IMR-90 (cell line): Measurements from ENCODE around the gene GATA3. TPM values are rescaled to one million over a fixed set of nuclear protein-coding genes. Genes with fewer than 3 reads are reported as not detected.

Experiments
- ATAC-seq: fragments of 200-7000 bp; cut with Tn5 transposase; 2 replicates; pipeline ENCODE4 v1.9.1; 2020; ENCODE audit warnings: low read depth, mild to moderate bottlenecking, moderate library complexity
- BruUV-seq: library from RNA; stranded (reverse); fragments of 400-500 nt; replicated peaks from 2 replicates; lab custom pipeline; 2021; lab: Mats Ljungman, UMichigan
- CTCF ChIA-PET: fragments of 300-600 bp; formaldehyde crosslinking; extraction: SDS; loops from one replicate; lab custom pipeline; 2021; ENCODE audit warnings: antibody characterized with exemption; lab: Yijun Ruan, JAX
- POLR2A ChIA-PET: fragments of 300-600 bp; sonication (Branson Sonifier 250); formaldehyde crosslinking; loops from one replicate; lab custom pipeline; 2022; ENCODE audit warnings: antibody characterized with exemption; ENCODE audit not compliant: unreplicated experiment; lab: Charles Lee
- DNase-seq: peaks from one replicate; pipeline ENCODE4 v3.0.0; 2013
- H2AFZ ChIP-seq: replicated peaks from 2 replicates; pipeline ENCODE3; 2013; ENCODE audit warnings: low read length, mild to moderate bottlenecking; ENCODE audit not compliant: poor library complexity
- H2AK5ac ChIP-seq: 2 replicates; pipeline ENCODE4 v1.6.1; 2013; ENCODE audit warnings: low read depth, low read length, inconsistent platforms
- H2AK9ac ChIP-seq: replicated peaks from 2 replicates; pipeline ENCODE3; 2013; ENCODE audit warnings: mild to moderate bottlenecking, low read depth, low read length, moderate library complexity; ENCODE audit not compliant: poor library complexity
- H2BK120ac ChIP-seq: 2 replicates; pipeline ENCODE4 v1.6.1; 2013; ENCODE audit warnings: low read depth, low read length, inconsistent platforms
- H2BK15ac ChIP-seq: 3 replicates; pipeline ENCODE4 v1.6.1; 2013; ENCODE audit warnings: low read depth, low read length, inconsistent platforms
- H2BK20ac ChIP-seq: 2 replicates; pipeline ENCODE4 v1.6.1; 2013; ENCODE audit warnings: low read depth, mild to moderate bottlenecking, inconsistent platforms, low read length, moderate library complexity
- H2BK5ac ChIP-seq: 2 replicates; pipeline ENCODE4 v1.6.1; 2013; ENCODE audit warnings: mild to moderate bottlenecking, low read depth, low read length, inconsistent platforms; ENCODE audit not compliant: poor library complexity, severe bottlenecking
- H3K14ac ChIP-seq: replicated peaks from 2 replicates; pipeline ENCODE4 v1.6.1; 2013; ENCODE audit warnings: low read depth, low read length, inconsistent platforms
- H3K18ac ChIP-seq: 2 replicates; pipeline ENCODE4 v1.6.1; 2013; ENCODE audit warnings: low read depth, low read length, control low read depth
- H3K23ac ChIP-seq: 2 replicates; pipeline ENCODE4 v1.6.1; 2013; ENCODE audit warnings: low read depth, low read length, inconsistent platforms
- H3K27ac ChIP-seq: 2 replicates; pipeline ENCODE4 v1.5.1; 2013; ENCODE audit warnings: mild to moderate bottlenecking, control low read depth, low read length; ENCODE audit not compliant: insufficient read depth
- H3K27me3 ChIP-seq: 2 replicates; pipeline ENCODE4 v1.6.1; 2013; ENCODE audit warnings: low read length; ENCODE audit not compliant: control insufficient read depth, insufficient read depth
- H3K36me3 ChIP-seq: 2 replicates; pipeline ENCODE4 v1.6.1; 2013; ENCODE audit warnings: low read length, mixed read lengths; ENCODE audit not compliant: control insufficient read depth, insufficient read depth
- H3K4ac ChIP-seq: 2 replicates; pipeline ENCODE4 v1.6.1; 2013; ENCODE audit warnings: low read depth, low read length, inconsistent platforms
- H3K4me1 ChIP-seq: 2 replicates; pipeline ENCODE4 v1.6.1; 2013; ENCODE audit warnings: low read length, mixed read lengths; ENCODE audit not compliant: control insufficient read depth, insufficient read depth
- H3K4me2 ChIP-seq: 2 replicates; pipeline ENCODE4 v1.6.1; 2013; ENCODE audit warnings: low read depth, mild to moderate bottlenecking, control low read depth, low read length, moderate library complexity
- H3K4me3 ChIP-seq: 2 replicates; pipeline ENCODE4 v1.5.1; 2013; ENCODE audit warnings: low read depth, mild to moderate bottlenecking, control low read depth, low read length, moderate library complexity; ENCODE audit not compliant: insufficient read depth
- H3K56ac ChIP-seq: 2 replicates; pipeline ENCODE4 v1.6.1; 2013; ENCODE audit warnings: low read length, inconsistent platforms; ENCODE audit not compliant: insufficient read depth; ENCODE audit errors: extremely low read depth
- H3K79me1 ChIP-seq, 2 experiments: 2 replicates each; pipeline ENCODE4 v1.6.1; 2013; ENCODE audit warnings: low read length in 2 of 2, inconsistent platforms in 1 of 2, low read depth in 1 of 2
- H3K9ac ChIP-seq: 2 replicates; pipeline ENCODE4 v1.6.1; 2013; ENCODE audit warnings: low read depth, low read length, control low read depth
- H3K9me1 ChIP-seq: 2 replicates; pipeline ENCODE4 v1.6.1; 2013; ENCODE audit warnings: low read length, inconsistent platforms; ENCODE audit not compliant: insufficient read depth
- H3K9me3 ChIP-seq: 2 replicates; pipeline ENCODE4 v1.6.1; 2013; ENCODE audit warnings: low read length; ENCODE audit not compliant: control insufficient read depth, insufficient read depth
- H4K20me1 ChIP-seq: 2 replicates; pipeline ENCODE4 v1.6.1; 2013; ENCODE audit warnings: low read length, inconsistent platforms; ENCODE audit not compliant: insufficient read depth
- H4K5ac ChIP-seq: 2 replicates; pipeline ENCODE4 v1.6.1; 2013; ENCODE audit warnings: mild to moderate bottlenecking, low read depth, low read length, control low read depth
- H4K8ac ChIP-seq, 2 experiments: 2 replicates each; pipeline ENCODE4 v1.6.1; 2013; ENCODE audit warnings: low read depth in 2 of 2, low read length in 2 of 2, control low read depth in 1 of 2, inconsistent platforms in 1 of 2
- H4K91ac ChIP-seq: 2 replicates; pipeline ENCODE4 v1.6.1; 2013; ENCODE audit warnings: low read depth, low read length, inconsistent platforms; ENCODE audit not compliant: insufficient read depth
- BHLHE40 ChIP-seq: fragments of 150-350 bp; IDR thresholded peaks from 2 replicates; pipeline ENCODE4 v1.6.1; 2016; ENCODE audit warnings: mild to moderate bottlenecking, low read depth, low read length
- CEBPB ChIP-seq: IDR thresholded peaks from 2 replicates; pipeline ENCODE4 v1.6.1; 2012; ENCODE audit warnings: low read depth, low read length, improper control_type of control experiment
- FOS ChIP-seq: fragments of 150-350 bp; IDR thresholded peaks from 2 replicates; pipeline ENCODE4 v1.6.1; 2016; ENCODE audit warnings: low read depth, low read length
- MAFK ChIP-seq: IDR thresholded peaks from 2 replicates; pipeline ENCODE4 v1.6.1; 2012; ENCODE audit warnings: low read depth, low read length, improper control_type of control experiment
- MXI1 ChIP-seq: IDR thresholded peaks from 2 replicates; pipeline ENCODE4 v1.6.1; 2012; ENCODE audit warnings: low read depth, mild to moderate bottlenecking, low read length, moderate library complexity, borderline replicate concordance
- NFE2L2 ChIP-seq: fragments of 150-350 bp; IDR thresholded peaks from 2 replicates; pipeline ENCODE4 v1.6.1; 2016; ENCODE audit warnings: low read depth, mild to moderate bottlenecking, low read length
- RAD21 ChIP-seq: IDR thresholded peaks from 2 replicates; pipeline ENCODE4 v1.6.1; 2012; ENCODE audit warnings: low read length, improper control_type of control experiment
- RCOR1 ChIP-seq: IDR thresholded peaks from 2 replicates; pipeline ENCODE4 v1.6.1; 2012; ENCODE audit warnings: mild to moderate bottlenecking, low read length, improper control_type of control experiment; ENCODE audit not compliant: insufficient replicate concordance
- SMC3 ChIP-seq: fragments of 150-350 bp; IDR thresholded peaks from 2 replicates; pipeline ENCODE4 v1.6.1; 2016; ENCODE audit warnings: low read depth, mild to moderate bottlenecking, antibody characterized with exemption, low read length, moderate library complexity
- WGBS, 2 experiments: methylation state at CpG; one replicate each; pipeline versions ENCODE4 v1.1.5 to v1.1.7; 2013; ENCODE audit warnings: missing lambda C conversion rate in 2 of 2; ENCODE audit not compliant: insufficient read length in 1 of 2; ENCODE audit errors: extremely low coverage in 2 of 2; 5-methylcytosine and 5-hydroxymethylcytosine counted together
- dilution Hi-C: fragments of 300-500 bp; cut with HindIII; formaldehyde crosslinking; loops from one replicate; pipeline ENCODE4 v1.14.3; 2018; ENCODE audit warnings: low sequenced_read_pairs; ENCODE audit not compliant: unreplicated experiment
- in situ Hi-C: fragments of 300-500 bp; cut with MboI; formaldehyde crosslinking; loops from 3 replicates; pipeline ENCODE4 v1.14.3; 2019; ENCODE audit warnings: low sequenced_read_pairs, inconsistent platforms, mixed read lengths
- intact Hi-C: fragments of 100-400 bp; cut with micrococcal nuclease; formaldehyde crosslinking; loops from 2 replicates; pipeline ENCODE4 v1.10.0; 2022
- polyA plus RNA-seq, 3 experiments: library from polyadenylated mRNA; depleted of rRNA; stranded (reverse); fragments of >200 nt; gene quantifications; 2 replicates each; pipeline ENCODE4 v1.2.3, GENCODE V29; 2012; ENCODE audit warnings: low replicate concordance in 1 of 3
- total RNA-seq: library from RNA; depleted of rRNA; stranded (reverse); fragments of >200 nt; gene quantifications from 2 replicates; pipeline ENCODE4 v1.2.3, GENCODE V29; 2012
- TF ChIP-seq, protein P1 (sequence below): fragments of 150-350 bp; IDR thresholded peaks from 2 replicates; pipeline ENCODE4 v1.6.1; 2016; ENCODE audit warnings: low read depth, mild to moderate bottlenecking, low read length, moderate library complexity, borderline replicate concordance
- TF ChIP-seq, protein P2 (sequence below): fragments of 150-350 bp; IDR thresholded peaks from 2 replicates; pipeline ENCODE4 v1.6.1; 2017; ENCODE audit warnings: mild to moderate bottlenecking, antibody characterized with exemption, low read length, low read depth

Gene GATA3
- total and polyA plus RNA-seq, 2 of the 4 experiments (the other 2 are of a cell fraction): 0.21 TPM; not detected in 1

DNA sequence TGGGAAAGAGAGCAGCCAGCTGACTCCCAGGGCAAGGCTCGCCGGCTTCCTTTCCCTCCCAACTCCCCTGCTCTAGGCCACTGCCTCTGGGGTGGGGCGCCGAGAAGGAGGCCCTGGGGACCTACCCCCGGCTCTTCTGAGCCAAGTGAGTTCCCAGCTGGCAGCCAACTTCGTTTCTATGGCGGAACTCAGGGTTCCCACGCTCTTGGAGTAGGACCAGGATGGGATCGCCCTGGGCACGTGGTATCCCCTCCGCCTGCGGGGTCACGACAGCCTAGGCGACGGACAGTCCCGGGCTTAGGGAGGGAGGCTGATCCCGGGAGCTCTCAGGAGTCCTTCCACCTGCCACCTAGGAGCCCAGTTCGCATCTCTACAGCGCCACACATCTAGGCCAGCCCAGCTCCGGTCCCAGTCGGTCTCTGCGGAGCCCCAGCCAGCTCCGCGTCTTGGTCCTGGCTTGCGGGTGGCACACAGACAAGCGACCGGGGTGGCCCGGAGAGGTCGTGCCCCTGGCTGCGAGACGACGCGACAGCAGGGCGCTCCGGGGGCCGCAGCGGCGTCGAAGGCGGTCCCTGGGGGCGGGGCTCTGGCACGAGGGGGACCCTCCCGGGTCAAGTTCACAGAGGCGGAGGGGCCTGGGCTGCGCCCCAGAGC, 20.5 kb upstream of the GATA3 start:
- Histone ChIP-seq H4K91ac (no peak overlapping the region), H3K9me1 (no peaks in the 10 kb centered on the region), H3K18ac (no peak overlapping the region), H2BK5ac (no peak overlapping the region), H2BK15ac (no peak overlapping the region), H3K4me2 (no peak overlapping the region), H2BK120ac (no peak overlapping the region), H3K23ac (no peak overlapping the region), H3K27me3 (peaks cover 78% of the 10 kb centered on the region), H3K4me3 (no peak overlapping the region), H4K5ac (no peak overlapping the region), H4K8ac (no peak overlapping the region), H2AFZ (peak overlapping the region; percentile 70), H3K9me3 (peaks cover 16% of the 10 kb centered on the region), H3K36me3 (no peaks in the 10 kb centered on the region), H3K4me1 (no peaks in the 10 kb centered on the region; the same call in 1 of the 2 replicates), H3K14ac (no peak overlapping the region), H4K20me1 (no peaks in the 10 kb centered on the region; the same call in 1 of the 2 replicates), H3K4ac (no peak overlapping the region), H2AK5ac (no peak overlapping the region), H3K56ac (no peak overlapping the region), H3K9ac (no peak overlapping the region), H3K79me1 (no peaks in the 10 kb centered on the region), H2AK9ac (no peak overlapping the region), H2BK20ac (no peak overlapping the region), H3K27ac (no peak overlapping the region)
- 5% methylated on average over 8 of the region's 45 CpGs; no CpG with 5 or more reads in 1 of the 2 experiments for WGBS, 2 experiments
- in situ Hi-C loops: no loop called here
- no TSS peak for BruUV-seq
- ChIA-PET POLR2A (no interaction called here), CTCF (interaction anchor here (0.7 kb wide), 1 partner anchor 12 kb away, joined by 4 read pairs; no protein-coding TSS in a partner anchor)
- no peak for TF ChIP-seq RCOR1
- TF ChIP-seq FOS: no peak
- no peak for TF ChIP-seq SMC3
- TF ChIP-seq MAFK: no peak
- no peak for TF ChIP-seq BHLHE40
- TF ChIP-seq, protein P1, sequence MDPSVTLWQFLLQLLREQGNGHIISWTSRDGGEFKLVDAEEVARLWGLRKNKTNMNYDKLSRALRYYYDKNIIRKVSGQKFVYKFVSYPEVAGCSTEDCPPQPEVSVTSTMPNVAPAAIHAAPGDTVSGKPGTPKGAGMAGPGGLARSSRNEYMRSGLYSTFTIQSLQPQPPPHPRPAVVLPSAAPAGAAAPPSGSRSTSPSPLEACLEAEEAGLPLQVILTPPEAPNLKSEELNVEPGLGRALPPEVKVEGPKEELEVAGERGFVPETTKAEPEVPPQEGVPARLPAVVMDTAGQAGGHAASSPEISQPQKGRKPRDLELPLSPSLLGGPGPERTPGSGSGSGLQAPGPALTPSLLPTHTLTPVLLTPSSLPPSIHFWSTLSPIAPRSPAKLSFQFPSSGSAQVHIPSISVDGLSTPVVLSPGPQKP: no peak
- no peak for TF ChIP-seq CEBPB
- TF ChIP-seq RAD21: no peak
- TF ChIP-seq, protein P2, sequence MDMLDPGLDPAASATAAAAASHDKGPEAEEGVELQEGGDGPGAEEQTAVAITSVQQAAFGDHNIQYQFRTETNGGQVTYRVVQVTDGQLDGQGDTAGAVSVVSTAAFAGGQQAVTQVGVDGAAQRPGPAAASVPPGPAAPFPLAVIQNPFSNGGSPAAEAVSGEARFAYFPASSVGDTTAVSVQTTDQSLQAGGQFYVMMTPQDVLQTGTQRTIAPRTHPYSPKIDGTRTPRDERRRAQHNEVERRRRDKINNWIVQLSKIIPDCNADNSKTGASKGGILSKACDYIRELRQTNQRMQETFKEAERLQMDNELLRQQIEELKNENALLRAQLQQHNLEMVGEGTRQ: no peak
- TF ChIP-seq MXI1: no peak
- TF ChIP-seq NFE2L2: no peak
- DNase-seq (no peak), ATAC-seq (peak; percentile 27)
- intact Hi-C loops: no loop called here
- dilution Hi-C loops: no loop called here
